Measurements from ENCODE around the gene MDFI. TPM values are rescaled to one million over a fixed set of nuclear protein-coding genes. Genes with fewer than 3 reads are reported as not detected.

MDFI gene
- total RNA-seq, 4 donors from 2014 or later = 14.4 to 80.0 (median 23.4) TPM

GRCh38 chr6:41639809-41640371, 1.6 kb downstream of the MDFI start:
- peaks cover 0 to 6% of the 10 kb centered on the region in 2 donors for H3K4me1 ChIP-seq
- DNase-seq = no peak
- no peaks in the 10 kb centered on the region for H3K36me3 ChIP-seq
- H3K27me3 ChIP-seq = no peaks in the 10 kb centered on the region
- H3K4me3 ChIP-seq = no peak overlapping the region
- intact Hi-C loops (cut with DNase I; ENCODE audit: low total_unique reads) = no loop called here
- no peaks in the 10 kb centered on the region for H3K9me3 ChIP-seq
- no peak overlapping the region for H3K27ac ChIP-seq
- TF ChIP-seq POLR2A (IDR thresholded peaks at IDR 0.05) = no peak
- TF ChIP-seq, protein P1, sequence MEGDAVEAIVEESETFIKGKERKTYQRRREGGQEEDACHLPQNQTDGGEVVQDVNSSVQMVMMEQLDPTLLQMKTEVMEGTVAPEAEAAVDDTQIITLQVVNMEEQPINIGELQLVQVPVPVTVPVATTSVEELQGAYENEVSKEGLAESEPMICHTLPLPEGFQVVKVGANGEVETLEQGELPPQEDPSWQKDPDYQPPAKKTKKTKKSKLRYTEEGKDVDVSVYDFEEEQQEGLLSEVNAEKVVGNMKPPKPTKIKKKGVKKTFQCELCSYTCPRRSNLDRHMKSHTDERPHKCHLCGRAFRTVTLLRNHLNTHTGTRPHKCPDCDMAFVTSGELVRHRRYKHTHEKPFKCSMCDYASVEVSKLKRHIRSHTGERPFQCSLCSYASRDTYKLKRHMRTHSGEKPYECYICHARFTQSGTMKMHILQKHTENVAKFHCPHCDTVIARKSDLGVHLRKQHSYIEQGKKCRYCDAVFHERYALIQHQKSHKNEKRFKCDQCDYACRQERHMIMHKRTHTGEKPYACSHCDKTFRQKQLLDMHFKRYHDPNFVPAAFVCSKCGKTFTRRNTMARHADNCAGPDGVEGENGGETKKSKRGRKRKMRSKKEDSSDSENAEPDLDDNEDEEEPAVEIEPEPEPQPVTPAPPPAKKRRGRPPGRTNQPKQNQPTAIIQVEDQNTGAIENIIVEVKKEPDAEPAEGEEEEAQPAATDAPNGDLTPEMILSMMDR (IDR thresholded peaks at IDR 0.05) = no peak

DNA sequence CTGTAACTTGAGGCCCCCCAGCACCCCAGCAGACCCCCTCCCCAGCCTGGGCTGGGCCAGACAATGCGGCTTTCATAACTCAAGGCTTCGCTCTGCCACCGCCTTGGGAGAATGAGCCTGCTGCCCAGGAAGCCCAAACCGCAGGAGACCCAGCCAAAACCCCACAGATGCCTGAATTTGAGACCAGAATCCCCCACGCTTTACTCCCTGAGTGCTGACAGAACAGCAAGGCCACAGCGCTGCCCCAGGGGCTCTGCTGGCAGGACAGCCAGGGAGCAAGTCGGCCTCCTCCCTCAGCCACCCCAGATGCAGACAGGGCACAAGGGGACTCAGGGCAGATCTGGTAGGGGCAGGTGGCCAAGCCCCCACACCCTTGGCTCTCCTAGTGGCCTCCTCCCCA, 2.2 kb downstream of the MDFI start:
- Histone ChIP-seq H3K36me3 (no peaks in the 10 kb centered on the region), H3K4me3 (no peak overlapping the region), H3K27me3 (no peaks in the 10 kb centered on the region), H3K4me1 (peaks cover 0 to 6% of the 10 kb centered on the region in 2 donors), H3K27ac (no peak overlapping the region), H3K9me3 (no peaks in the 10 kb centered on the region)
- intact Hi-C loops (cut with DNase I; ENCODE audit: low total_unique reads) = no loop called here
- no peak for DNase-seq
- TF ChIP-seq, protein P1 (IDR thresholded peaks at IDR 0.05) = no peak
- TF ChIP-seq POLR2A (IDR thresholded peaks at IDR 0.05) = no peak

DNA sequence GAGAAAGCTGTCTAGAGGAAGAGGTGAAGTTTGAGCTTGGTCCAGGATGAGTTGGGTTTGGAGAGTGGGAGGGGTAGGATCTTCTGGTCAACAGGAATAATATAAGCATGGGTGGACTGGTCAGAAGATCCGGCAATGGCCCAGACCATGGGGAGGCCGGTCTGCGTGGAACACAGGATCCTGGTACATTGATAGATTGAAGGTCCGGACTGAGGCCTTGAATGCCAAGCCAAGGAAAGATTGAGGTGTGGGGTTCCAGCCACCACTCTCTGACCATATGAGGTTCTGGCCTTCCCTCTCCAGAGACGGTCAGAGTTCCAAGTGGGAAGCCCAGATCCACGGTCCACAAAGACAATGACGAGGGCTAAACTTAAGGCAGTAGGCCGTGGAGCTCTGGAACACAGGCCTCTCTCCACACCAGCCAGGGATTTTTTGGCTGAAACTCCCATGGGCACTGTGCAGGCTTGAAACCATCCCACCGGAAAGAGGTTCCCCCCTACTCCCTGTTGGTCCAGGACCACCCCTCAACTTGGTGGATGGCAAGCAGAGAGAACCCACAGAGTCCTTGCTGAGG, 3.2 kb downstream of the MDFI start:
- Histone ChIP-seq H3K36me3 (no peaks in the 10 kb centered on the region), H3K27ac (no peak overlapping the region), H3K27me3 (no peaks in the 10 kb centered on the region), H3K4me1 (peaks cover 0 to 6% of the 10 kb centered on the region in 2 donors), H3K9me3 (no peaks in the 10 kb centered on the region), H3K4me3 (no peak overlapping the region)
- no peak for DNase-seq
- TF ChIP-seq POLR2A (IDR thresholded peaks at IDR 0.05) = no peak
- TF ChIP-seq, protein P1 (IDR thresholded peaks at IDR 0.05) = no peak
- intact Hi-C loops (cut with DNase I; ENCODE audit: low total_unique reads) = no loop called here

DNA sequence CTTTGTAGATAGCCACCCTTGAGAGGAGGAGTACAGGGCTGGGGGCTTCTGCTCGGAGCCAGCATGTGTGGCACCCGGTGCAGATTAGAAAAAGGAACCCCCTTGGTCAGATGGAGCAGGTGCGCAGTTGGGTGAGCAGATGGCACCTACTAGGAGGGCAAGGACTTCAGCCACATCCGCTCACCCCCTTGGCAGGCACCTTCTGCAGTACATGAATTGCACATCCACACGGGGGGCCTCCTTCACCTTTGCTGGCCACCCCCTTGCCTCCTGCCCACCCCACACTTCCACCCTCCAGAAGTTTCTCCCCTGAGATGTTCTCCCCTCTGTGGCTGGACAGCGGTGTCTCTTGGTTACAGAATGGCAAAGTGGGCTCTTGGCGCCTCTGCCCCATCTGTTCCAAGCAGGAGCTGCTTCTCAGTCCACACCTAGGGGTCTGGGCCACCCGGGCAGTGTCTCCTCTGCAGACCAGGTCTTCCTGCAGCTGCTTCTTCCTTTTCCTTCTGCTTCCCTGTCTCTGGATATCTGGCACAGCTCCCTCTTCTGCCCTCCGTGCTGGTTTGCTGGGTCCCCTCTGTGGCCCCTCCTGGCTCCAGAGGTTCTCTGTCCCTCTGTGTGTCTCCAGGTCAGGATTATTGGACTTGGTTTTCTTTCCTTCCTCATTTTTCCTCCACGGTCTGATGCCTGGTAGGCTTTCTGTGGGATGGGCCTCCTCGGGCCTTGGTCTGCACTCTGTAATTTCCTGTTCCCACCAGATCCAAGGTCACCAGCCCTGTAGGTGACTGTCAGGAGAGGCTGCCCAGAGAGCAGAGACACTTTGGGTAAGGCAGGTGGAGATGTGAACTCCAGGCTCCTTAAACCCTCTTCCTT, 4.1 kb downstream of the MDFI start:
- no peaks in the 10 kb centered on the region for H3K4me1 ChIP-seq
- TF ChIP-seq, protein P1 (IDR thresholded peaks at IDR 0.05) = no peak
- no peak for TF ChIP-seq POLR2A (IDR thresholded peaks at IDR 0.05)
- no peaks in the 10 kb centered on the region for H3K36me3 ChIP-seq
- no peak overlapping the region for H3K4me3 ChIP-seq
- intact Hi-C loops (cut with DNase I; ENCODE audit: low total_unique reads) = no loop called here
- no peak overlapping the region for H3K27ac ChIP-seq
- no peak for DNase-seq
- H3K27me3 ChIP-seq = no peaks in the 10 kb centered on the region
- no peaks in the 10 kb centered on the region for H3K9me3 ChIP-seq

Measured in uterus (tissue), 4 donors.